GM19240 (cell line): ENCODE results near the gene PLPP4.

Experiments used
- DNase-seq: peaks from one replicate; pipeline ENCODE4 v3.0.0; 2011; ENCODE audit warnings: low spot score; ENCODE audit not compliant: insufficient read length

PLPP4 gene

GRCh38 chr10:120517196-120517595 is 60.2 kb downstream of the PLPP4 start:
- DNase-seq: no peak

- no peak for DNase-seq
Measured at GRCh38 chr10:120517881-120518484, 61.0 kb downstream of the PLPP4 start.

- DNase-seq: no peak
Measured at GRCh38 chr10:120521880-120522279, 64.9 kb downstream of the PLPP4 start.

- DNase-seq: no peak
Measured at GRCh38 chr10:120527691-120528090, 70.7 kb downstream of the PLPP4 start.

GRCh38 chr10:120530699-120531098 is 73.7 kb downstream of the PLPP4 start:
- DNase-seq: no peak

- DNase-seq: no peak
Measured at GRCh38 chr10:120538091-120538490, 81.1 kb downstream of the PLPP4 start.

GRCh38 chr10:120539076-120539475 is 82.0 kb downstream of the PLPP4 start:
- DNase-seq: no peak

GRCh38 chr10:120540486-120540885 is 83.5 kb downstream of the PLPP4 start:
- DNase-seq: no peak

GRCh38 chr10:120541984-120542383 is 85.0 kb downstream of the PLPP4 start:
- no peak for DNase-seq

- no peak for DNase-seq
Measured at GRCh38 chr10:120542591-120542990, 85.6 kb downstream of the PLPP4 start.

GRCh38 chr10:120543291-120543690 is 86.3 kb downstream of the PLPP4 start:
- no peak for DNase-seq

- no peak for DNase-seq
Measured at GRCh38 chr10:120548210-120548609, 91.2 kb downstream of the PLPP4 start.

- DNase-seq: no peak
Measured at GRCh38 chr10:120552262-120552661, 95.2 kb downstream of the PLPP4 start.

- DNase-seq: no peak
Measured at GRCh38 chr10:120553911-120554310, 96.9 kb downstream of the PLPP4 start.

- no peak for DNase-seq
Measured at GRCh38 chr10:120555436-120555835, 98.4 kb downstream of the PLPP4 start.

- no peak for DNase-seq
Measured at GRCh38 chr10:120555842-120556532, 99.0 kb downstream of the PLPP4 start.

GRCh38 chr10:120557311-120557710 is 100.3 kb downstream of the PLPP4 start:
- DNase-seq: no peak

GRCh38 chr10:120559800-120560199 is 102.8 kb downstream of the PLPP4 start:
- no peak for DNase-seq

- DNase-seq: no peak
Measured at GRCh38 chr10:120562956-120563355, 105.9 kb downstream of the PLPP4 start.

GRCh38 chr10:120570418-120570817 is 113.4 kb downstream of the PLPP4 start:
- no peak for DNase-seq

GRCh38 chr10:120571266-120571665 is 114.2 kb downstream of the PLPP4 start:
- no peak for DNase-seq

GRCh38 chr10:120572307-120572706 is 115.3 kb downstream of the PLPP4 start:
- no peak for DNase-seq

GRCh38 chr10:120573355-120573754 is 116.3 kb downstream of the PLPP4 start:
- no peak for DNase-seq
